ENCODE results near the gene LTB4R2. TPM values are rescaled to one million over a fixed set of nuclear protein-coding genes. Genes with fewer than 3 reads are reported as not detected.

LTB4R2 gene
- total and polyA plus RNA-seq, 2 of the 8 experiments (the other 6 are each of a cell fraction or from before 2014, with no cell fraction given), result 5.3 to 6.7 TPM

DNA sequence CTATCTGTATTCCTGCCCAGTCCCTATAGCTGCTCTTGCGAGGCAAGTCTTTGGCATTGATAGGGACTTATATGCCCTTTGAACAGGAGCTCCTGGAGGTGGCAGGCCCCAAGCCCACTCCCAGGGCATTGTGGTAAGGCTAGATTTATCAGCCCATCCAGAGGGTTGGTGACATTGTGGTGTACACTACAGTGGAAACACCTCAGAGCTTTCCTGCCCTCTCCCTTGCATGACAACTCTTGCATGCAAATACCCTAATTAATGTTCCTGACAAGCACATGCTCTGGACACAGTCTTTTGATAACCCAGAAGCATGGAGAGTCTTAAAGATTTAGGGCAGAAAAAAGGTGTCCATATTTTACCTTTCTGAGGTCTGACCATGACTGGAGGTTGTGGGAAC is 30.7 kb downstream of the LTB4R2 start (continued):
- TF ChIP-seq, protein P1, sequence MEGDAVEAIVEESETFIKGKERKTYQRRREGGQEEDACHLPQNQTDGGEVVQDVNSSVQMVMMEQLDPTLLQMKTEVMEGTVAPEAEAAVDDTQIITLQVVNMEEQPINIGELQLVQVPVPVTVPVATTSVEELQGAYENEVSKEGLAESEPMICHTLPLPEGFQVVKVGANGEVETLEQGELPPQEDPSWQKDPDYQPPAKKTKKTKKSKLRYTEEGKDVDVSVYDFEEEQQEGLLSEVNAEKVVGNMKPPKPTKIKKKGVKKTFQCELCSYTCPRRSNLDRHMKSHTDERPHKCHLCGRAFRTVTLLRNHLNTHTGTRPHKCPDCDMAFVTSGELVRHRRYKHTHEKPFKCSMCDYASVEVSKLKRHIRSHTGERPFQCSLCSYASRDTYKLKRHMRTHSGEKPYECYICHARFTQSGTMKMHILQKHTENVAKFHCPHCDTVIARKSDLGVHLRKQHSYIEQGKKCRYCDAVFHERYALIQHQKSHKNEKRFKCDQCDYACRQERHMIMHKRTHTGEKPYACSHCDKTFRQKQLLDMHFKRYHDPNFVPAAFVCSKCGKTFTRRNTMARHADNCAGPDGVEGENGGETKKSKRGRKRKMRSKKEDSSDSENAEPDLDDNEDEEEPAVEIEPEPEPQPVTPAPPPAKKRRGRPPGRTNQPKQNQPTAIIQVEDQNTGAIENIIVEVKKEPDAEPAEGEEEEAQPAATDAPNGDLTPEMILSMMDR (IDR thresholded peaks at IDR 0.05; ENCODE audit: control extremely low read depth in 1 of 3, insufficient read depth in 1 of 3, low read depth in 1 of 3, low read length in 3 of 3), result no peak
- TF ChIP-seq, protein P2, sequence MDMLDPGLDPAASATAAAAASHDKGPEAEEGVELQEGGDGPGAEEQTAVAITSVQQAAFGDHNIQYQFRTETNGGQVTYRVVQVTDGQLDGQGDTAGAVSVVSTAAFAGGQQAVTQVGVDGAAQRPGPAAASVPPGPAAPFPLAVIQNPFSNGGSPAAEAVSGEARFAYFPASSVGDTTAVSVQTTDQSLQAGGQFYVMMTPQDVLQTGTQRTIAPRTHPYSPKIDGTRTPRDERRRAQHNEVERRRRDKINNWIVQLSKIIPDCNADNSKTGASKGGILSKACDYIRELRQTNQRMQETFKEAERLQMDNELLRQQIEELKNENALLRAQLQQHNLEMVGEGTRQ (IDR thresholded peaks at IDR 0.05; ENCODE audit: low read length), result no peak
- TF ChIP-seq CBX8 (IDR thresholded peaks at IDR 0.05; ENCODE audit: borderline replicate concordance, low read depth, low read length) (no peak), SUZ12 (IDR thresholded peaks at IDR 0.05; ENCODE audit: low read length) (no peak), JUND (IDR thresholded peaks at IDR 0.05; ENCODE audit: low read length) (no peak), HDAC2 (IDR thresholded peaks at IDR 0.05; ENCODE audit: borderline replicate concordance in 1 of 2, low read depth in 2 of 2, low read length in 2 of 2) (no peak), GABPA (IDR thresholded peaks at IDR 0.05; ENCODE audit: borderline replicate concordance, insufficient read depth, low read length) (no peak), HDAC6 (IDR thresholded peaks at IDR 0.05; ENCODE audit: low read depth, low read length) (no peak)
